HepG2 (cell line): ENCODE data around the gene LGALS8. TPM values are rescaled to one million over a fixed set of nuclear protein-coding genes. Genes with fewer than 3 reads are reported as not detected.
A peak's percentile ranks its signal among the peaks of the same experiment; 100 is the strongest.

Experiments used
- ATAC-seq: fragments of 200-7000 bp; cut with Tn5 transposase; 3 replicates; pipeline ENCODE4 v1.9.1; 2020; ENCODE audit warnings: mild to moderate bottlenecking, moderate library complexity
- BruUV-seq: library from RNA; stranded (reverse); fragments of 400-500 nt; replicated peaks from 2 replicates; lab custom pipeline; 2021; lab: Mats Ljungman, UMichigan
- CTCF ChIA-PET: fragments of 300-600 bp; formaldehyde crosslinking; extraction: SDS; loops from one replicate; lab custom pipeline; 2021; ENCODE audit warnings: low total read pairs, inconsistent platforms, low intra/inter-chr PET ratio; lab: Yijun Ruan, JAX
- POLR2A ChIA-PET: fragments of 350-600 bp; sonication (Branson Sonifier 250); formaldehyde crosslinking; loops from one replicate; lab custom pipeline; 2020; ENCODE audit warnings: antibody characterized with exemption, inconsistent platforms; lab: Yijun Ruan, JAX
- DNase-seq: peaks from one replicate; pipeline ENCODE4 v3.0.0-alpha.2; 2015; ENCODE audit warnings: low spot score
- FAIRE-seq: peaks from 3 replicates; lab custom pipeline; 2011; peaks lifted over from hg19 to GRCh38; lab: Jason Lieb, UNC
- H2AFZ ChIP-seq: one replicate; pipeline ENCODE4 v1.6.1; 2011; ENCODE audit warnings: low read length, inconsistent platforms
- H3K27ac ChIP-seq: fragments of 300-600 bp; 3 replicates; pipeline ENCODE4 v1.8.0; 2011; ENCODE audit warnings: mixed run types, mild to moderate bottlenecking, mixed read lengths, low read length, inconsistent platforms; ENCODE audit not compliant: insufficient read depth; ENCODE audit errors: extremely low read length
- H3K27me3 ChIP-seq, 2 experiments: fragments of 200-600 bp in 1 of 2; 2 replicates in 1 of 2; 3 replicates in 1 of 2; pipeline versions ENCODE4 v1.6.0 to v1.8.0; 2011; ENCODE audit warnings: low read length in 2 of 2, mild to moderate bottlenecking in 2 of 2, moderate library complexity in 2 of 2, inconsistent platforms in 1 of 2; ENCODE audit not compliant: insufficient read depth in 2 of 2, control insufficient read depth in 1 of 2
- H3K36me3 ChIP-seq, 2 experiments: fragments of 200-600 bp in 1 of 2; replicated peaks in 1 of 2; 2 replicates in 1 of 2; 3 replicates in 1 of 2; pipeline versions ENCODE4 v1.5.1 to v1.8.0; 2011; ENCODE audit warnings: low read length in 2 of 2, inconsistent platforms in 1 of 2; ENCODE audit not compliant: insufficient read depth in 2 of 2, control insufficient read depth in 1 of 2
- H3K4me1 ChIP-seq: 2 replicates; pipeline ENCODE4 v1.5.1; 2012; ENCODE audit warnings: low read length, inconsistent platforms; ENCODE audit not compliant: insufficient read depth
- H3K4me2 ChIP-seq: 2 replicates; pipeline ENCODE4 v1.6.0; 2011; ENCODE audit warnings: low read depth, low read length, inconsistent platforms
- H3K4me3 ChIP-seq, 3 experiments: fragments of 200-600 bp in 1 of 3; sonication (generic), shearing (Covaris generic) in 1 of 3; replicated peaks in 1 of 3; 2 replicates each; pipeline ENCODE4 v1.5.1; 2011 to 2016; ENCODE audit warnings: low read length in 3 of 3, inconsistent platforms in 2 of 3, low read depth in 2 of 3, mild to moderate bottlenecking in 2 of 3, control low read depth in 1 of 3, mixed read lengths in 1 of 3; ENCODE audit not compliant: insufficient read depth in 1 of 3
- H3K79me2 ChIP-seq: one replicate; pipeline ENCODE4 v1.6.1; 2011; ENCODE audit warnings: low read length, inconsistent platforms; ENCODE audit not compliant: insufficient read depth
- H3K9ac ChIP-seq: 2 replicates; pipeline ENCODE4 v1.6.0; 2011; ENCODE audit warnings: mild to moderate bottlenecking, low read depth, low read length, inconsistent platforms; ENCODE audit not compliant: insufficient read depth
- H3K9me3 ChIP-seq: 2 replicates; pipeline ENCODE4 v1.5.1; 2012; ENCODE audit warnings: mild to moderate bottlenecking, low read length
- H4K20me1 ChIP-seq: 2 replicates; pipeline ENCODE4 v1.6.0; 2011; ENCODE audit warnings: inconsistent platforms, mild to moderate bottlenecking, low read length, moderate library complexity; ENCODE audit not compliant: insufficient read depth
- ZNF101 ChIP-seq: sonication (generic); formaldehyde crosslinking; IDR thresholded peaks from 2 replicates; pipeline ENCODE4 v1.4.0; 2020; ENCODE audit warnings: mild to moderate bottlenecking, low read depth, missing genetic modification reagents, borderline replicate concordance
- WGBS: methylation state at CpG from one replicate; pipeline ENCODE4 v1.1.6; 2017; ENCODE audit warnings: low lambda C conversion rate; 5-methylcytosine and 5-hydroxymethylcytosine counted together
- in situ Hi-C: cut with HindIII; loops from 2 replicates; pipeline ENCODE4 v1.10.0; 2017; ENCODE audit warnings: low pct_unique_long_range_greater_than_20kb; ENCODE audit not compliant: extremely low pct_ligation_motif_present
- intact Hi-C: fragments of 100-400 bp; cut with micrococcal nuclease; formaldehyde crosslinking; loops from one replicate; pipeline ENCODE4 v1.10.0; 2022; ENCODE audit not compliant: unreplicated experiment
- polyA plus RNA-seq, 8 experiments: library from polyadenylated mRNA; depleted of rRNA in 3 of 8; stranded (reverse) in 7 of 8; unstranded in 1 of 8; fragments of >200 nt; fragmentation: Illumina TruSeq in 4 of 8; extraction: Trizol in 4 of 8; gene quantifications; 2 replicates each; pipeline versions ENCODE4 v1.2.1 to v1.2.3, GENCODE V29; 2011 to 2016; ENCODE audit warnings: low read depth in 4 of 8, missing spikeins in 1 of 8, mixed read lengths in 1 of 8; ENCODE audit not compliant: insufficient read depth in 1 of 8
- total RNA-seq, 5 experiments: library from RNA; depleted of rRNA; stranded (reverse); fragments of >200 nt; fragmentation: Illumina TruSeq; extraction: Trizol; gene quantifications; 2 replicates each; pipeline ENCODE4 v1.2.3, GENCODE V29; 2016; ENCODE audit warnings: low read depth in 1 of 5
- TF ChIP-seq, protein P1 (sequence below): sonication (generic); formaldehyde crosslinking; IDR thresholded peaks from 2 replicates; pipeline ENCODE4 v1.5.0; 2020; ENCODE audit warnings: mild to moderate bottlenecking, missing genetic modification reagents
- TF ChIP-seq, protein P2 (sequence below): IDR thresholded peaks from 2 replicates; pipeline ENCODE4 v1.6.1; 2016; ENCODE audit warnings: missing biosample characterization, missing genetic modification reagents, low read depth
- TF ChIP-seq, protein P3 (sequence below): sonication (generic); formaldehyde crosslinking; IDR thresholded peaks from 2 replicates; pipeline ENCODE4 v1.5.0; 2020; ENCODE audit warnings: missing genetic modification reagents

LGALS8 gene
- total and polyA plus RNA-seq, 2 of the 13 experiments (the other 11 are each of a cell fraction or from before 2014, with no cell fraction given): 29.3 to 185 TPM

DNA sequence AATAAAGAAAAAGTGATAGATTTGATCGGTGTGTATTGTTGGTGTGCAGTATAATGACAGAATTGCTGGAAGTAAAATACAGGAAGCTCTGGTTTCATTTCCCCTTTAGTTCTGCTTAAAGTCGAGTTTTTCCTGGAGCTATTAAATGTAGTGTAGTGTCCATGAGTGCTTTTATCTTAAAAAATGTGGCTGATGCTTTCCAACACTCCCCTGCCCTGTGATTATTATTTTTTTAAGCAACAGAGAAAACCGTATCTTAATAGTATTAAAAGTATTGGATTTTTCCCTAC, 1.1 kb downstream of the LGALS8 start:
- no peak for ATAC-seq
- TSS peak; percentile 52 for BruUV-seq
- Histone ChIP-seq H4K20me1 (no peaks in the 10 kb centered on the region), H3K4me1 (peaks cover 69% of the 10 kb centered on the region), H3K4me2 (peak overlapping the region; percentile 88), H3K79me2 (peaks cover 41% of the 10 kb centered on the region), H2AFZ (peak overlapping the region; percentile 47), H3K27me3 (no peaks in the 10 kb centered on the region; a peak in 1 of 5 replicates), H3K27ac (peak overlapping the region; percentile 93), H3K4me3 (peak overlapping the region; percentile 74 to 95 (median 80); a peak in 5 of 6 replicates), H3K36me3 (peaks cover 4 to 21% of the 10 kb centered on the region in 2 experiments; a peak in 4 of 5 replicates), H3K9me3 (no peaks in the 10 kb centered on the region), H3K9ac (peak overlapping the region; percentile 82)
- TF ChIP-seq, protein P1, sequence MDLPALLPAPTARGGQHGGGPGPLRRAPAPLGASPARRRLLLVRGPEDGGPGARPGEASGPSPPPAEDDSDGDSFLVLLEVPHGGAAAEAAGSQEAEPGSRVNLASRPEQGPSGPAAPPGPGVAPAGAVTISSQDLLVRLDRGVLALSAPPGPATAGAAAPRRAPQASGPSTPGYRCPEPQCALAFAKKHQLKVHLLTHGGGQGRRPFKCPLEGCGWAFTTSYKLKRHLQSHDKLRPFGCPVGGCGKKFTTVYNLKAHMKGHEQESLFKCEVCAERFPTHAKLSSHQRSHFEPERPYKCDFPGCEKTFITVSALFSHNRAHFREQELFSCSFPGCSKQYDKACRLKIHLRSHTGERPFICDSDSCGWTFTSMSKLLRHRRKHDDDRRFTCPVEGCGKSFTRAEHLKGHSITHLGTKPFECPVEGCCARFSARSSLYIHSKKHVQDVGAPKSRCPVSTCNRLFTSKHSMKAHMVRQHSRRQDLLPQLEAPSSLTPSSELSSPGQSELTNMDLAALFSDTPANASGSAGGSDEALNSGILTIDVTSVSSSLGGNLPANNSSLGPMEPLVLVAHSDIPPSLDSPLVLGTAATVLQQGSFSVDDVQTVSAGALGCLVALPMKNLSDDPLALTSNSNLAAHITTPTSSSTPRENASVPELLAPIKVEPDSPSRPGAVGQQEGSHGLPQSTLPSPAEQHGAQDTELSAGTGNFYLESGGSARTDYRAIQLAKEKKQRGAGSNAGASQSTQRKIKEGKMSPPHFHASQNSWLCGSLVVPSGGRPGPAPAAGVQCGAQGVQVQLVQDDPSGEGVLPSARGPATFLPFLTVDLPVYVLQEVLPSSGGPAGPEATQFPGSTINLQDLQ (CRISPR knock-in tag): no peak
- TF ChIP-seq, protein P2, sequence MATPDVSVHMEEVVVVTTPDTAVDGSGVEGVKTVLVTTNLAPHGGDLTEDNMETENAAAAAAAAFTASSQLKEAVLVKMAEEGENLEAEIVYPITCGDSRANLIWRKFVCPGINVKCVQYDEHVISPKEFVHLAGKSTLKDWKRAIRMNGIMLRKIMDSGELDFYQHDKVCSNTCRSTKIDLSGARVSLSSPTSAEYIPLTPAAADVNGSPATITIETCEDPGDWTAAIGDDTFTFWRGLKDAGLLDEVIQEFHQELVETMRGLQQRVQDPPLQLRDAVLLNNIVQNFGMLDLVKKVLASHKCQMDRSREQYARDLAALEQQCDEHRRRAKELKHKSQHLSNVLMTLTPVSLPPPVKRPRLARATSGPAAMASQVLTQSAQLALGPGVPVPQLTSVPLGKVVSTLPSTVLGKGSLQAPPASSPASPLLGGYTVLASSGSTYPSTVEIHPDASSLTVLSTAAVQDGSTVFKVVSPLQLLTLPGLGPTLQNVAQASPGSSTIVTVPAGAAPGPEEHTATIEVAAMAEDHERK: no peak
- TF ChIP-seq, protein P3, sequence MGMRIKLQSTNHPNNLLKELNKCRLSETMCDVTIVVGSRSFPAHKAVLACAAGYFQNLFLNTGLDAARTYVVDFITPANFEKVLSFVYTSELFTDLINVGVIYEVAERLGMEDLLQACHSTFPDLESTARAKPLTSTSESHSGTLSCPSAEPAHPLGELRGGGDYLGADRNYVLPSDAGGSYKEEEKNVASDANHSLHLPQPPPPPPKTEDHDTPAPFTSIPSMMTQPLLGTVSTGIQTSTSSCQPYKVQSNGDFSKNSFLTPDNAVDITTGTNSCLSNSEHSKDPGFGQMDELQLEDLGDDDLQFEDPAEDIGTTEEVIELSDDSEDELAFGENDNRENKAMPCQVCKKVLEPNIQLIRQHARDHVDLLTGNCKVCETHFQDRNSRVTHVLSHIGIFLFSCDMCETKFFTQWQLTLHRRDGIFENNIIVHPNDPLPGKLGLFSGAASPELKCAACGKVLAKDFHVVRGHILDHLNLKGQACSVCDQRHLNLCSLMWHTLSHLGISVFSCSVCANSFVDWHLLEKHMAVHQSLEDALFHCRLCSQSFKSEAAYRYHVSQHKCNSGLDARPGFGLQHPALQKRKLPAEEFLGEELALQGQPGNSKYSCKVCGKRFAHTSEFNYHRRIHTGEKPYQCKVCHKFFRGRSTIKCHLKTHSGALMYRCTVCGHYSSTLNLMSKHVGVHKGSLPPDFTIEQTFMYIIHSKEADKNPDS (CRISPR knock-in tag): no peak
- no peak for TF ChIP-seq ZNF101
- CTCF ChIA-PET: no interaction called here
- no peak for FAIRE-seq
- in situ Hi-C loops: no loop called here
- intact Hi-C loops: loop anchor here (5.0 kb wide), 1 partner anchor 128 kb away; no protein-coding TSS in a partner anchor
- no peak for DNase-seq
- WGBS: 0% methylated on average over 3 of the region's 3 CpGs
- POLR2A ChIA-PET: interaction anchor here (0.7 to 2.4 kb wide), 2 partner anchors 9 to 33 kb away, joined by 3 to 26 read pairs; no protein-coding TSS in a partner anchor
